ENCODE results near the gene RIOK1.

- no peak for TF ChIP-seq POLR2A (IDR thresholded peaks at IDR 0.05)
- TF ChIP-seq CTCF (IDR thresholded peaks at IDR 0.05), result no peak
- TF ChIP-seq EP300 (IDR thresholded peaks at IDR 0.05), result no peak
Observed at GRCh38 chr6:7413151-7413823, 23.7 kb downstream of the RIOK1 start.
